ENCODE measurements around the gene ZMYND19.
"Not testable (repeated sequence)": the region's sequence is repeated elsewhere in the genome, so short reads cannot be mapped to it uniquely, and the experiment has no call there.

ZMYND19 gene

GRCh38 chr9:137575716-137576411 is 14.4 kb downstream of the ZMYND19 start:
- Mint-ChIP-seq H3K27me3 (no peaks in the 10 kb centered on the region), H3K4me3 (peak overlapping the region; percentile 56 to 59), H3K36me3 (ENCODE audit: insufficient read depth) (peaks cover 41% of the 10 kb centered on the region), H3K27ac (peak overlapping the region; percentile 42 to 67), H3K9me3 (no peaks in the 10 kb centered on the region), H3K4me1 (ENCODE audit: low read depth in 2 of 2) (peaks cover 23 to 25% of the 10 kb centered on the region in 2 donors)
- DNase-seq (no peak), ATAC-seq (replicated peaks) (peak; percentile 11)

GRCh38 chr9:137575364-137575715 is 15.0 kb downstream of the ZMYND19 start:
- Mint-ChIP-seq H3K36me3 (ENCODE audit: insufficient read depth) (peaks cover 40% of the 10 kb centered on the region), H3K27ac (peak overlapping the region; percentile 42 to 67), H3K9me3 (no peaks in the 10 kb centered on the region), H3K27me3 (no peaks in the 10 kb centered on the region), H3K4me3 (peak overlapping the region in 1 of 2 donors; percentile 56), H3K4me1 (ENCODE audit: low read depth in 2 of 2) (peaks cover 25 to 30% of the 10 kb centered on the region in 2 donors)
- no peak for DNase-seq
- no peak for ATAC-seq (replicated peaks)

- Mint-ChIP-seq H3K4me3 (no peak overlapping the region), H3K36me3 (ENCODE audit: insufficient read depth) (peaks cover 40% of the 10 kb centered on the region), H3K9me3 (no peaks in the 10 kb centered on the region), H3K27me3 (no peaks in the 10 kb centered on the region), H3K27ac (no peak overlapping the region), H3K4me1 (ENCODE audit: low read depth in 2 of 2) (peaks cover 27 to 30% of the 10 kb centered on the region in 2 donors)
- ATAC-seq (replicated peaks) (no peak), DNase-seq (no peak)
Observed at GRCh38 chr9:137574192-137574591, 16.1 kb downstream of the ZMYND19 start.

- peaks cover 34% of the 10 kb centered on the region for H3K36me3 Mint-ChIP-seq (ENCODE audit: insufficient read depth)
- no peak for ATAC-seq (replicated peaks)
- no peaks in the 10 kb centered on the region for H3K27me3 Mint-ChIP-seq
- H3K9me3 Mint-ChIP-seq: no peaks in the 10 kb centered on the region
- peaks cover 8 to 20% of the 10 kb centered on the region in 2 donors for H3K4me1 Mint-ChIP-seq (ENCODE audit: low read depth in 2 of 2)
- H3K4me3 Mint-ChIP-seq: no peak overlapping the region
- peak overlapping the region in 1 of 2 donors; percentile 24 for H3K27ac Mint-ChIP-seq
- DNase-seq: no peak
Observed at GRCh38 chr9:137570566-137570965, 19.7 kb downstream of the ZMYND19 start.

- H3K4me3 Mint-ChIP-seq: no peak overlapping the region
- peaks cover 29% of the 10 kb centered on the region for H3K36me3 Mint-ChIP-seq (ENCODE audit: insufficient read depth)
- H3K9me3 Mint-ChIP-seq: no peaks in the 10 kb centered on the region
- H3K4me1 Mint-ChIP-seq (ENCODE audit: low read depth in 2 of 2): peaks cover 4 to 16% of the 10 kb centered on the region in 2 donors
- no peak for DNase-seq
- ATAC-seq (replicated peaks): no peak
- H3K27ac Mint-ChIP-seq: peak overlapping the region in 1 of 2 donors; percentile 24
- H3K27me3 Mint-ChIP-seq: no peaks in the 10 kb centered on the region
Observed at GRCh38 chr9:137569609-137570203, 20.6 kb downstream of the ZMYND19 start.

GRCh38 chr9:137568445-137568844 is 21.9 kb downstream of the ZMYND19 start:
- peak overlapping the region; percentile 17 to 46 for H3K27ac Mint-ChIP-seq
- H3K36me3 Mint-ChIP-seq (ENCODE audit: insufficient read depth): peaks cover 26% of the 10 kb centered on the region
- H3K27me3 Mint-ChIP-seq; H3K4me3 Mint-ChIP-seq; ATAC-seq (replicated peaks); DNase-seq; H3K9me3 Mint-ChIP-seq: not testable (repeated sequence)
- peaks cover 8 to 19% of the 10 kb centered on the region in 2 donors for H3K4me1 Mint-ChIP-seq (ENCODE audit: low read depth in 2 of 2)

- Mint-ChIP-seq H3K9me3 (no peaks in the 10 kb centered on the region), H3K27me3 (no peaks in the 10 kb centered on the region), H3K36me3 (ENCODE audit: insufficient read depth) (peaks cover 36% of the 10 kb centered on the region), H3K27ac (peak overlapping the region; percentile 81 to 86), H3K4me3 (no peak overlapping the region), H3K4me1 (ENCODE audit: low read depth in 2 of 2) (peaks cover 6 to 12% of the 10 kb centered on the region in 2 donors)
- ATAC-seq (replicated peaks): no peak
- DNase-seq: no peak
Observed at GRCh38 chr9:137564817-137565411, 25.4 kb downstream of the ZMYND19 start.

- no peak overlapping the region for H3K4me3 Mint-ChIP-seq
- peaks cover 6 to 12% of the 10 kb centered on the region in 2 donors for H3K4me1 Mint-ChIP-seq (ENCODE audit: low read depth in 2 of 2)
- peak overlapping the region; percentile 81 to 86 for H3K27ac Mint-ChIP-seq
- H3K36me3 Mint-ChIP-seq (ENCODE audit: insufficient read depth): peaks cover 36% of the 10 kb centered on the region
- ATAC-seq (replicated peaks): no peak
- no peaks in the 10 kb centered on the region for H3K27me3 Mint-ChIP-seq
- DNase-seq: no peak
- no peaks in the 10 kb centered on the region for H3K9me3 Mint-ChIP-seq
Observed at GRCh38 chr9:137564134-137564533, 26.2 kb downstream of the ZMYND19 start.

- Mint-ChIP-seq H3K36me3 (ENCODE audit: insufficient read depth) (peaks cover 46% of the 10 kb centered on the region), H3K4me1 (ENCODE audit: low read depth in 2 of 2) (peaks cover 0 to 2% of the 10 kb centered on the region in 2 donors), H3K27ac (no peak overlapping the region), H3K4me3 (no peak overlapping the region), H3K9me3 (no peaks in the 10 kb centered on the region), H3K27me3 (no peaks in the 10 kb centered on the region)
- no peak for ATAC-seq (replicated peaks)
- no peak for DNase-seq
Observed at GRCh38 chr9:137558127-137558526, 32.2 kb downstream of the ZMYND19 start.

GRCh38 chr9:137556069-137556838 is 34.1 kb downstream of the ZMYND19 start:
- DNase-seq (no peak), ATAC-seq (replicated peaks) (no peak)
- H3K9me3 Mint-ChIP-seq: no peaks in the 10 kb centered on the region
- no peak overlapping the region for H3K27ac Mint-ChIP-seq
- peaks cover 41% of the 10 kb centered on the region for H3K36me3 Mint-ChIP-seq (ENCODE audit: insufficient read depth)
- H3K4me1 Mint-ChIP-seq (ENCODE audit: low read depth in 2 of 2): peaks cover 4 to 9% of the 10 kb centered on the region in 2 donors
- H3K27me3 Mint-ChIP-seq: no peaks in the 10 kb centered on the region
- no peak overlapping the region for H3K4me3 Mint-ChIP-seq

GRCh38 chr9:137555179-137555578 is 35.1 kb downstream of the ZMYND19 start:
- H3K27ac Mint-ChIP-seq: no peak overlapping the region
- H3K27me3 Mint-ChIP-seq: no peaks in the 10 kb centered on the region
- H3K4me1 Mint-ChIP-seq (ENCODE audit: low read depth in 2 of 2): peaks cover 7 to 11% of the 10 kb centered on the region in 2 donors
- H3K36me3 Mint-ChIP-seq (ENCODE audit: insufficient read depth): peaks cover 36% of the 10 kb centered on the region
- H3K9me3 Mint-ChIP-seq: no peaks in the 10 kb centered on the region
- H3K4me3 Mint-ChIP-seq: no peak overlapping the region
- ATAC-seq (replicated peaks) (no peak), DNase-seq (no peak)

GRCh38 chr9:137554349-137554748 is 36.0 kb downstream of the ZMYND19 start:
- no peaks in the 10 kb centered on the region for H3K9me3 Mint-ChIP-seq
- peaks cover 36% of the 10 kb centered on the region for H3K36me3 Mint-ChIP-seq (ENCODE audit: insufficient read depth)
- H3K4me3 Mint-ChIP-seq: no peak overlapping the region
- no peaks in the 10 kb centered on the region for H3K27me3 Mint-ChIP-seq
- H3K4me1 Mint-ChIP-seq (ENCODE audit: low read depth in 2 of 2): peaks cover 8 to 11% of the 10 kb centered on the region in 2 donors
- no peak for DNase-seq
- H3K27ac Mint-ChIP-seq: no peak overlapping the region
- ATAC-seq (replicated peaks): no peak

- not testable (repeated sequence) for H3K9me3 Mint-ChIP-seq; ATAC-seq (replicated peaks); H3K4me3 Mint-ChIP-seq; H3K27ac Mint-ChIP-seq; H3K27me3 Mint-ChIP-seq; DNase-seq
- peaks cover 8 to 11% of the 10 kb centered on the region in 2 donors for H3K4me1 Mint-ChIP-seq (ENCODE audit: low read depth in 2 of 2)
- peaks cover 35% of the 10 kb centered on the region for H3K36me3 Mint-ChIP-seq (ENCODE audit: insufficient read depth)
Observed at GRCh38 chr9:137553654-137554053, 36.7 kb downstream of the ZMYND19 start.

All from effector memory CD8-positive, alpha-beta T cell (primary cell).